SK-N-SH treated with all-trans-retinoic acid at 6 μM for 48 hours (cell line): ENCODE data around the gene CACNB2.

Experiments
- ATAC-seq: fragments of 200-7000 bp; cut with Tn5 transposase; 3 replicates; pipeline ENCODE4 v1.9.1; 2020; ENCODE audit warnings: mild to moderate bottlenecking, moderate library complexity
- ARNTL ChIP-seq: fragments of 450-650 bp; formaldehyde crosslinking; IDR thresholded peaks from 2 replicates; pipeline ENCODE4 v1.5.0; 2020; ENCODE audit warnings: low read depth, mild to moderate bottlenecking, moderate library complexity, borderline replicate concordance
- BACH2 ChIP-seq: fragments of 250-450 bp; sonication (Bioruptor Pico); IDR thresholded peaks from 2 replicates; pipeline ENCODE4 v1.9.0; 2021; ENCODE audit warnings: mild to moderate bottlenecking, borderline replicate concordance
- CSDC2 ChIP-seq: fragments of 250-450 bp; sonication (Bioruptor Pico); IDR thresholded peaks from 2 replicates; pipeline ENCODE4 v1.5.0; 2020; ENCODE audit warnings: mild to moderate bottlenecking, moderate library complexity
- ESRRG ChIP-seq: fragments of 250-450 bp; sonication (Bioruptor Pico); IDR thresholded peaks from 2 replicates; pipeline ENCODE4 v1.6.1; 2021; ENCODE audit warnings: mild to moderate bottlenecking
- GLIS3 ChIP-seq: fragments of 250-450 bp; sonication (Bioruptor Pico); IDR thresholded peaks from 2 replicates; pipeline ENCODE4 v1.5.0; 2020; ENCODE audit warnings: mild to moderate bottlenecking, moderate library complexity
- ISL1 ChIP-seq: fragments of 250-450 bp; sonication (Bioruptor Pico); IDR thresholded peaks from 2 replicates; pipeline ENCODE4 v2.1.2; 2022; ENCODE audit warnings: mild to moderate bottlenecking, moderate library complexity
- OSR1 ChIP-seq: fragments of 250-450 bp; sonication (Bioruptor Pico); IDR thresholded peaks from 2 replicates; pipeline ENCODE4 v1.8.0; 2022; ENCODE audit warnings: moderate library complexity, mild to moderate bottlenecking, inconsistent platforms
- RARB ChIP-seq: fragments of 250-450 bp; sonication (Bioruptor Pico); IDR thresholded peaks from 2 replicates; pipeline ENCODE4 v1.8.0; 2021; ENCODE audit warnings: mild to moderate bottlenecking, moderate library complexity
- SNAI2 ChIP-seq: fragments of 250-450 bp; sonication (Bioruptor Pico); IDR thresholded peaks from 2 replicates; pipeline ENCODE4 v1.5.0; 2020; ENCODE audit warnings: mild to moderate bottlenecking, moderate library complexity
- TCF4 ChIP-seq: fragments of 250-450 bp; sonication (Bioruptor Pico); IDR thresholded peaks from 2 replicates; pipeline ENCODE4 v1.8.0; 2021; ENCODE audit warnings: mild to moderate bottlenecking, moderate library complexity, borderline replicate concordance
- TOX ChIP-seq: fragments of 250-450 bp; sonication (Bioruptor Pico); IDR thresholded peaks from 2 replicates; pipeline ENCODE4 v1.8.0; 2021; ENCODE audit warnings: mild to moderate bottlenecking, moderate library complexity, borderline replicate concordance
- ZC3H10 ChIP-seq: fragments of 250-450 bp; sonication (Bioruptor Pico); IDR thresholded peaks from 2 replicates; pipeline ENCODE4 v1.5.1; 2021; ENCODE audit warnings: mild to moderate bottlenecking, moderate library complexity
- ZNF70 ChIP-seq: fragments of 450-650 bp; formaldehyde crosslinking; IDR thresholded peaks from 2 replicates; pipeline ENCODE4 v1.5.0; 2020; ENCODE audit warnings: mild to moderate bottlenecking, moderate library complexity
- ZNF8 ChIP-seq: fragments of 450-650 bp; formaldehyde crosslinking; IDR thresholded peaks from 2 replicates; pipeline ENCODE4 v1.5.0; 2020; ENCODE audit warnings: mild to moderate bottlenecking, moderate library complexity
- TF ChIP-seq, protein P1 (sequence below): fragments of 250-450 bp; sonication (Bioruptor Pico); IDR thresholded peaks from 2 replicates; pipeline ENCODE4 v1.5.0; 2020; ENCODE audit warnings: mild to moderate bottlenecking, moderate library complexity
- TF ChIP-seq, protein P2 (sequence below): fragments of 250-450 bp; sonication (Bioruptor Pico); IDR thresholded peaks from 2 replicates; pipeline ENCODE4 v1.5.1; 2020; ENCODE audit warnings: low read depth, mild to moderate bottlenecking, moderate library complexity
- TF ChIP-seq, protein P3 (sequence below): fragments of 250-450 bp; sonication (Bioruptor Pico); IDR thresholded peaks from 2 replicates; pipeline ENCODE4 v1.8.0; 2021; ENCODE audit warnings: low read depth, mild to moderate bottlenecking, moderate library complexity, borderline replicate concordance
- TF ChIP-seq, protein P4 (sequence below): fragments of 250-450 bp; sonication (Bioruptor Pico); IDR thresholded peaks from 2 replicates; pipeline ENCODE4 v1.8.0; 2020; ENCODE audit warnings: mild to moderate bottlenecking, moderate library complexity, borderline replicate concordance
- TF ChIP-seq, protein P5 (sequence below): fragments of 250-450 bp; sonication (Bioruptor Pico); IDR thresholded peaks from 2 replicates; pipeline ENCODE4 v1.5.1; 2021; ENCODE audit warnings: mild to moderate bottlenecking, moderate library complexity

CACNB2 gene

DNA sequence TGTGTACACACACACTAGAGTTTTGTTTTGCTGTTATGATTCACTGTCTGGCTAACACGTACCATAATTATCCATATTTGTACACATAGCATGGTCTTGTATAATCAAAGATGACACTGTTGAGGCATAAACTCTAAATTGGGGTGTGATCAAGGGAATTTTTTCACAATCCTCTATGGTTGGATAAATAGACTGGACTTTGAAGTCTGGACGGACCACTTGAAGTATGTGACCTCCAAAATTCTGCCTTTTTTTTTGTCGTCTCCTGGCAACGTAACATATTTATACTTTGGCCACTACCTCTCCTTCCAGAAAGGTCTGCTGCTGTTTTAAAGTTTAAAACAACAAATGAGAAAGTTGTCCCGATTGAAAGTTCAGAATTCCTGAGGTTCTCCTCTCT is 193.4 kb downstream of the CACNB2 start (continued):
- TF ChIP-seq, protein P1, sequence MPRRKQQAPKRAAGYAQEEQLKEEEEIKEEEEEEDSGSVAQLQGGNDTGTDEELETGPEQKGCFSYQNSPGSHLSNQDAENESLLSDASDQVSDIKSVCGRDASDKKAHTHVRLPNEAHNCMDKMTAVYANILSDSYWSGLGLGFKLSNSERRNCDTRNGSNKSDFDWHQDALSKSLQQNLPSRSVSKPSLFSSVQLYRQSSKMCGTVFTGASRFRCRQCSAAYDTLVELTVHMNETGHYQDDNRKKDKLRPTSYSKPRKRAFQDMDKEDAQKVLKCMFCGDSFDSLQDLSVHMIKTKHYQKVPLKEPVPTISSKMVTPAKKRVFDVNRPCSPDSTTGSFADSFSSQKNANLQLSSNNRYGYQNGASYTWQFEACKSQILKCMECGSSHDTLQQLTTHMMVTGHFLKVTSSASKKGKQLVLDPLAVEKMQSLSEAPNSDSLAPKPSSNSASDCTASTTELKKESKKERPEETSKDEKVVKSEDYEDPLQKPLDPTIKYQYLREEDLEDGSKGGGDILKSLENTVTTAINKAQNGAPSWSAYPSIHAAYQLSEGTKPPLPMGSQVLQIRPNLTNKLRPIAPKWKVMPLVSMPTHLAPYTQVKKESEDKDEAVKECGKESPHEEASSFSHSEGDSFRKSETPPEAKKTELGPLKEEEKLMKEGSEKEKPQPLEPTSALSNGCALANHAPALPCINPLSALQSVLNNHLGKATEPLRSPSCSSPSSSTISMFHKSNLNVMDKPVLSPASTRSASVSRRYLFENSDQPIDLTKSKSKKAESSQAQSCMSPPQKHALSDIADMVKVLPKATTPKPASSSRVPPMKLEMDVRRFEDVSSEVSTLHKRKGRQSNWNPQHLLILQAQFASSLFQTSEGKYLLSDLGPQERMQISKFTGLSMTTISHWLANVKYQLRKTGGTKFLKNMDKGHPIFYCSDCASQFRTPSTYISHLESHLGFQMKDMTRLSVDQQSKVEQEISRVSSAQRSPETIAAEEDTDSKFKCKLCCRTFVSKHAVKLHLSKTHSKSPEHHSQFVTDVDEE (CRISPR knock-in tag), result no peak
- TF ChIP-seq OSR1, result no peak
- TF ChIP-seq ISL1 (CRISPR knock-in tag), result no peak
- no peak for TF ChIP-seq BACH2 (CRISPR knock-in tag)

DNA sequence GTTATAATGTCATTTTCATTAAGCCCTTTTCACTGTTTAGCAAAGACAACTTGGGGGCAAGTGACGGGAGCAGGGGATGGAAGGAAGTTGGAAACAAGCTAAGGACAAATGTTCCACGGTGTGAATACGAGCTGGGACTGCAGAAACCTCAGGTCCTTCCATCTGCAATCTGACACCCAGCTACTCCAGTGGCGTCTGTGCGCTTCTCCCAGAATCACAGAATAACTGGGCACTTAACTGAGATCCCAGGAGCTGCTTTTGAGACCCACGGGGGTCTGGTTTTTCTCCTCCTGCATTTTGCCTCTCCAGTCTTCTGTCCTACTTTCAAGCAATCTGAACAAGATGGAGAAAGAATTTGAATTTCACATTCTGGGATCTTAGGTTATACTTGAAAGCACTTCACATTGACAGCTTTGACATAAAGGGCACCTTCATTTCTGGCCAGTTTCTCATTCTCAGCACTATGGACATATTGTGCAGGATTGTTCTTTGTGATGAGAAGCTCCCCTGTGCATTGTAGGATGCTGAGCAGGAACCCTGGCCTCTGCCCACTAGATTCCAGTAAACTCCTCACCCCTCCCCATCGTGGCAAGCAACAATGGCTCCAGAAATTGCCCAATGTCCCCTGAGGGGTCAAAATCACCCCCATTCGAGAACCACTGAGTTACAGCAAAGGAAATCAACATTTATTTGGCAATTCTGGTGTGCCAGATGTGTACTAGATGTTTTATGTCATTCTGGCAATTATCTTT is 194.1 kb downstream of the CACNB2 start:
- no peak for TF ChIP-seq ARNTL (CRISPR knock-in tag)
- TF ChIP-seq OSR1, result no peak
- TF ChIP-seq, protein P2, sequence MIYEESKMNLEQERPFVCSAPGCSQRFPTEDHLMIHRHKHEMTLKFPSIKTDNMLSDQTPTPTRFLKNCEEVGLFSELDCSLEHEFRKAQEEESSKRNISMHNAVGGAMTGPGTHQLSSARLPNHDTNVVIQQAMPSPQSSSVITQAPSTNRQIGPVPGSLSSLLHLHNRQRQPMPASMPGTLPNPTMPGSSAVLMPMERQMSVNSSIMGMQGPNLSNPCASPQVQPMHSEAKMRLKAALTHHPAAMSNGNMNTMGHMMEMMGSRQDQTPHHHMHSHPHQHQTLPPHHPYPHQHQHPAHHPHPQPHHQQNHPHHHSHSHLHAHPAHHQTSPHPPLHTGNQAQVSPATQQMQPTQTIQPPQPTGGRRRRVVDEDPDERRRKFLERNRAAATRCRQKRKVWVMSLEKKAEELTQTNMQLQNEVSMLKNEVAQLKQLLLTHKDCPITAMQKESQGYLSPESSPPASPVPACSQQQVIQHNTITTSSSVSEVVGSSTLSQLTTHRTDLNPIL (CRISPR knock-in tag), result no peak
- TF ChIP-seq CSDC2 (CRISPR knock-in tag), result no peak
- no peak for TF ChIP-seq ZC3H10
- no peak for TF ChIP-seq SNAI2
- TF ChIP-seq TCF4, result no peak
- no peak for ATAC-seq

DNA sequence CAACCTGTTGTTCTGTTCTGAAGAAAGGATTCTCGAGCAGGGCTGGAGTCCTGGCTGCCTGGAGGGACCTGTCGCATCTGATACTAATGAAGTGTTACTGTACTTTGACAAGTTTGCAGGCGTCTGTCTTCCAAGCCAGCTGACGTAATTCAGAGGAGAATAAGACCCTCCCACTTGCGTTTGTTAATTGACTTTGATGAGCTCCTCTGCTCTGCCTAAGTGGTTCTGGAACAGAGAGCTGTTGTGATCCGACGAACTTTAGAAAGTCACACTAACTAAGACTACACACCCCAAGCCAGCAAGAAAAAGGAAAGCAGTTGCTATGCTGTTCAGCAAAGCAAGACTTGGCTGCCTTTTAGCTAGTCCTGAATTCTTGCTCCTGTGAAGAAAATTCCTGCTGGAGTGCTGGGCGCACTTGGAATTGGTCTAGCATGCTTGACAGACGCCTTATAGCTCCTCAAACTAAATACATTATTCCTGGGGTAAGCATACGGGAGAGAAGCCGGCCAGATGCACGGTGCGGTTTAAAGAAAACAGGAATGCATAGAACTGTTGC is 200.3 kb downstream of the CACNB2 start:
- TF ChIP-seq ESRRG, result no peak
- no peak for TF ChIP-seq GLIS3
- no peak for TF ChIP-seq ZNF70 (CRISPR knock-in tag)
- TF ChIP-seq OSR1, result no peak
- TF ChIP-seq, protein P3, sequence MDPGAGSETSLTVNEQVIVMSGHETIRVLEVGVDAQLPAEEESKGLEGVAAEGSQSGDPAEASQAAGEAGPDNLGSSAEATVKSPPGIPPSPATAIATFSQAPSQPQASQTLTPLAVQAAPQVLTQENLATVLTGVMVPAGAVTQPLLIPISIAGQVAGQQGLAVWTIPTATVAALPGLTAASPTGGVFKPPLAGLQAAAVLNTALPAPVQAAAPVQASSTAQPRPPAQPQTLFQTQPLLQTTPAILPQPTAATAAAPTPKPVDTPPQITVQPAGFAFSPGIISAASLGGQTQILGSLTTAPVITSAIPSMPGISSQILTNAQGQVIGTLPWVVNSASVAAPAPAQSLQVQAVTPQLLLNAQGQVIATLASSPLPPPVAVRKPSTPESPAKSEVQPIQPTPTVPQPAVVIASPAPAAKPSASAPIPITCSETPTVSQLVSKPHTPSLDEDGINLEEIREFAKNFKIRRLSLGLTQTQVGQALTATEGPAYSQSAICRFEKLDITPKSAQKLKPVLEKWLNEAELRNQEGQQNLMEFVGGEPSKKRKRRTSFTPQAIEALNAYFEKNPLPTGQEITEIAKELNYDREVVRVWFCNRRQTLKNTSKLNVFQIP (CRISPR knock-in tag), result no peak
- no peak for TF ChIP-seq ZNF8 (CRISPR knock-in tag)
- TF ChIP-seq, protein P4, sequence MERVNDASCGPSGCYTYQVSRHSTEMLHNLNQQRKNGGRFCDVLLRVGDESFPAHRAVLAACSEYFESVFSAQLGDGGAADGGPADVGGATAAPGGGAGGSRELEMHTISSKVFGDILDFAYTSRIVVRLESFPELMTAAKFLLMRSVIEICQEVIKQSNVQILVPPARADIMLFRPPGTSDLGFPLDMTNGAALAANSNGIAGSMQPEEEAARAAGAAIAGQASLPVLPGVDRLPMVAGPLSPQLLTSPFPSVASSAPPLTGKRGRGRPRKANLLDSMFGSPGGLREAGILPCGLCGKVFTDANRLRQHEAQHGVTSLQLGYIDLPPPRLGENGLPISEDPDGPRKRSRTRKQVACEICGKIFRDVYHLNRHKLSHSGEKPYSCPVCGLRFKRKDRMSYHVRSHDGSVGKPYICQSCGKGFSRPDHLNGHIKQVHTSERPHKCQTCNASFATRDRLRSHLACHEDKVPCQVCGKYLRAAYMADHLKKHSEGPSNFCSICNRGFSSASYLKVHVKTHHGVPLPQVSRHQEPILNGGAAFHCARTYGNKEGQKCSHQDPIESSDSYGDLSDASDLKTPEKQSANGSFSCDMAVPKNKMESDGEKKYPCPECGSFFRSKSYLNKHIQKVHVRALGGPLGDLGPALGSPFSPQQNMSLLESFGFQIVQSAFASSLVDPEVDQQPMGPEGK, result no peak
- TF ChIP-seq RARB, result no peak
- TF ChIP-seq TCF4, result no peak
- peak; percentile 42 for ATAC-seq

DNA sequence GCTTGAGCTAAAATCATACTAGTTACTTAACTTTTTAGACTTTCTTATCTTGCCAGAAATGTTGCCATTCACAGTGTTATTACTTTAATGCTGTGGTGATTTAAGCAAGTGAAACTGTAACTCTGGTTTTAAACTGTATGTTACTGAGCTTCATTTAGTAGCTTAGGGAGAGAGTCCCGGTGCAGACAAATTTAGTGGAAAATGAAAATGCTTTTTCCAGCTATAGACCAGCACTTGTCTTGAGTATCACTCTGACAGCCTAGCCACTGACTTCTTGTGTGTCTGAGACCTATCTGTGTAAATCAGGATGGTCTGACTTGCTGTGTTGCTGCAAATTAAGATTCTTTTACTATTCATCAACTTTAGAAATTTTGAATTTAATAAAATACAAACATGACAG is 200.8 kb downstream of the CACNB2 start:
- no peak for ATAC-seq
- TF ChIP-seq BACH2 (CRISPR knock-in tag) (no peak), TOX (CRISPR knock-in tag) (no peak), ZNF8 (CRISPR knock-in tag) (no peak), SNAI2 (no peak), ZNF70 (CRISPR knock-in tag) (no peak), OSR1 (no peak), ARNTL (CRISPR knock-in tag) (no peak), ESRRG (no peak)
- TF ChIP-seq, protein P5, sequence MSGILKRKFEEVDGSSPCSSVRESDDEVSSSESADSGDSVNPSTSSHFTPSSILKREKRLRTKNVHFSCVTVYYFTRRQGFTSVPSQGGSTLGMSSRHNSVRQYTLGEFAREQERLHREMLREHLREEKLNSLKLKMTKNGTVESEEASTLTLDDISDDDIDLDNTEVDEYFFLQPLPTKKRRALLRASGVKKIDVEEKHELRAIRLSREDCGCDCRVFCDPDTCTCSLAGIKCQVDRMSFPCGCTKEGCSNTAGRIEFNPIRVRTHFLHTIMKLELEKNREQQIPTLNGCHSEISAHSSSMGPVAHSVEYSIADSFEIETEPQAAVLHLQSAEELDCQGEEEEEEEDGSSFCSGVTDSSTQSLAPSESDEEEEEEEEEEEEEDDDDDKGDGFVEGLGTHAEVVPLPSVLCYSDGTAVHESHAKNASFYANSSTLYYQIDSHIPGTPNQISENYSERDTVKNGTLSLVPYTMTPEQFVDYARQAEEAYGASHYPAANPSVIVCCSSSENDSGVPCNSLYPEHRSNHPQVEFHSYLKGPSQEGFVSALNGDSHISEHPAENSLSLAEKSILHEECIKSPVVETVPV, result no peak
- TF ChIP-seq, protein P3 (CRISPR knock-in tag), result no peak
